Prostate gland (tissue), 2 donors: ENCODE measurements around the gene FMNL3.

Experiments used
- CTCF ChIP-seq, 4 experiments: fragments of 200-600 bp in 2 of 4; fragments of 450-650 bp in 2 of 4; sonication (generic) in 2 of 4; IDR thresholded peaks; 1 replicate in 3 of 4; 2 replicates in 1 of 4; pipeline ENCODE4 v1.5.1; 2016 to 2019; ENCODE audit warnings: antibody characterized with exemption in 4 of 4, mild to moderate bottlenecking in 2 of 4, moderate library complexity in 2 of 4
- POLR2AphosphoS5 ChIP-seq: sonication (generic); formaldehyde crosslinking; IDR thresholded peaks from one replicate; pipeline ENCODE4 v1.6.1; 2017; ENCODE audit warnings: antibody characterized with exemption

GRCh38 chr12:49645146-49646039 lies 61.8 kb downstream of the FMNL3 start:
- no peak for TF ChIP-seq CTCF (IDR thresholded peaks at IDR 0.05)
- no peak for TF ChIP-seq POLR2AphosphoS5
